NCI-H146 treated with DMSO at 0.1 percent for 48 hours (cell line): ENCODE measurements around the gene CENPF.
"Not testable (repeated sequence)": the region's sequence is repeated elsewhere in the genome, so short reads cannot be mapped to it uniquely, and the experiment has no call there.

Experiments
- DNase-seq: peaks from one replicate; lab custom pipeline; 2025; ENCODE audit not compliant: unreplicated experiment; lab: John Stamatoyannopoulos, UW

Gene CENPF

GRCh38 chr1:214650664-214651063, 47.7 kb downstream of the CENPF start:
- no peak for DNase-seq

- DNase-seq: no peak
These were observed 54.3 kb downstream of the CENPF start for GRCh38 chr1:214657299-214657698.

GRCh38 chr1:214658175-214658574, 55.2 kb downstream of the CENPF start:
- DNase-seq: no peak

GRCh38 chr1:214658785-214659184, 55.8 kb downstream of the CENPF start:
- no peak for DNase-seq

- DNase-seq: no peak
These were observed 57.2 kb downstream of the CENPF start for GRCh38 chr1:214660190-214660589.

- DNase-seq: no peak
These were observed 57.9 kb downstream of the CENPF start for GRCh38 chr1:214660900-214661299.

GRCh38 chr1:214662223-214662785, 59.3 kb downstream of the CENPF start:
- DNase-seq: no peak

GRCh38 chr1:214664651-214665433, 61.8 kb downstream of the CENPF start:
- DNase-seq: no peak

- no peak for DNase-seq
These were observed 62.7 kb downstream of the CENPF start for GRCh38 chr1:214665606-214666110.

GRCh38 chr1:214666674-214667073, 63.7 kb downstream of the CENPF start:
- no peak for DNase-seq

- no peak for DNase-seq
These were observed 67.1 kb downstream of the CENPF start for GRCh38 chr1:214670098-214670497.

- DNase-seq: not testable (repeated sequence)
These were observed 70.0 kb downstream of the CENPF start for GRCh38 chr1:214673029-214673428.

- no peak for DNase-seq
These were observed 70.6 kb downstream of the CENPF start for GRCh38 chr1:214673576-214673975.

GRCh38 chr1:214675524-214675923, 72.5 kb downstream of the CENPF start:
- not testable (repeated sequence) for DNase-seq

- DNase-seq: no peak
These were observed 73.8 kb downstream of the CENPF start for GRCh38 chr1:214676747-214677146.

GRCh38 chr1:214677945-214678344, 75.0 kb downstream of the CENPF start:
- no peak for DNase-seq

- DNase-seq: no peak
These were observed 75.4 kb downstream of the CENPF start for GRCh38 chr1:214678386-214678785.

GRCh38 chr1:214683621-214684020, 80.6 kb downstream of the CENPF start:
- no peak for DNase-seq

GRCh38 chr1:214685906-214686305, 82.9 kb downstream of the CENPF start:
- no peak for DNase-seq

- no peak for DNase-seq
These were observed 83.5 kb downstream of the CENPF start for GRCh38 chr1:214686497-214686896.

- no peak for DNase-seq
These were observed 85.9 kb downstream of the CENPF start for GRCh38 chr1:214688891-214689290.

GRCh38 chr1:214694769-214695168, 91.8 kb downstream of the CENPF start:
- no peak for DNase-seq

GRCh38 chr1:214698559-214698958, 95.6 kb downstream of the CENPF start:
- no peak for DNase-seq
